RWPE2 (cell line): ENCODE results near the gene FRY.
"Not testable (repeated sequence)": the region's sequence is repeated elsewhere in the genome, so short reads cannot be mapped to it uniquely, and the experiment has no call there.

Experiments used
- ATAC-seq: fragments of 200-7000 bp; cut with Tn5 transposase; 3 replicates; pipeline ENCODE4 v1.9.1; 2021; ENCODE audit warnings: low read depth
- DNase-seq: peaks from one replicate; pipeline ENCODE4 v3.0.0-alpha.2; 2020; ENCODE audit warnings: low spot score
- H3K27ac ChIP-seq: fragments of 450-650 bp; 2 replicates; pipeline ENCODE4 v1.5.1; 2017; ENCODE audit warnings: mild to moderate bottlenecking; ENCODE audit not compliant: poor library complexity, severe bottlenecking
- H3K27me3 ChIP-seq: fragments of 250-450 bp; sonication (Bioruptor Pico); 2 replicates; pipeline ENCODE4 v1.5.1; 2021; ENCODE audit warnings: mild to moderate bottlenecking, moderate library complexity; ENCODE audit not compliant: insufficient read depth, poor library complexity, severe bottlenecking
- H3K36me3 ChIP-seq: fragments of 250-450 bp; sonication (Bioruptor Pico); 2 replicates; pipeline ENCODE4 v1.5.1; 2020; ENCODE audit warnings: low read depth, mild to moderate bottlenecking, moderate library complexity
- H3K4me1 ChIP-seq: fragments of 250-450 bp; sonication (Bioruptor Pico); 2 replicates; pipeline ENCODE4 v1.5.1; 2021; ENCODE audit warnings: mild to moderate bottlenecking, moderate library complexity; ENCODE audit not compliant: insufficient read depth, poor library complexity, severe bottlenecking
- H3K4me3 ChIP-seq: fragments of 250-450 bp; sonication (Bioruptor Pico); 2 replicates; pipeline ENCODE4 v1.5.1; 2021; ENCODE audit warnings: mild to moderate bottlenecking, moderate library complexity; ENCODE audit not compliant: severe bottlenecking
- H3K9me3 ChIP-seq: fragments of 250-450 bp; sonication (Bioruptor Pico); 2 replicates; pipeline ENCODE4 v1.5.1; 2021; ENCODE audit warnings: mild to moderate bottlenecking, moderate library complexity; ENCODE audit not compliant: severe bottlenecking
- TF ChIP-seq, protein P1 (sequence below): fragments of 450-650 bp; IDR thresholded peaks from one replicate; pipeline ENCODE4 v1.5.1; 2017; ENCODE audit warnings: mild to moderate bottlenecking, moderate library complexity; ENCODE audit not compliant: poor library complexity, severe bottlenecking

FRY gene

DNA sequence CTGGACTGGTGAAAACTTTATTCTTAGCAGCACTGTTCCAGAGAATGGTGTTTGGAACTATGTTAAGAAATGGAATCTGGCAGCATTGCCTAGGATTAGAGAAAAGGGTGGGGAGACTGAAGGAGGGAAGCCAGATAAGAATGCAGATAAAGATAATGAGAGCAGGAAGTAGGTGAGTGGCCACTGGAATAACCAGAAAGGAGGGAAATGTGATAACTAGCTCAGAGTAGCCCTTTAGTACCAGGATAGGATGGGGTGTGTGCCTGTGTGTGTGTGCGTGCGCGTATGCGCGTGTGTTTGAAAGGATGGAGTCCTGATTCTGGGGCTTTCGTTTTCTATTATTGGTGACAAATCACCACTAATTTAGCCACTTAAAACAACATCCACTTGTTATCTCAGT, 33.4 kb upstream of the FRY start:
- no peak overlapping the region for H3K27ac ChIP-seq
- no peak overlapping the region for H3K4me3 ChIP-seq
- H3K4me1 ChIP-seq, result no peaks in the 10 kb centered on the region
- no peaks in the 10 kb centered on the region for H3K27me3 ChIP-seq
- H3K9me3 ChIP-seq, result no peaks in the 10 kb centered on the region
- ATAC-seq (no peak), DNase-seq (no peak)
- H3K36me3 ChIP-seq, result no peaks in the 10 kb centered on the region
- TF ChIP-seq, protein P1, sequence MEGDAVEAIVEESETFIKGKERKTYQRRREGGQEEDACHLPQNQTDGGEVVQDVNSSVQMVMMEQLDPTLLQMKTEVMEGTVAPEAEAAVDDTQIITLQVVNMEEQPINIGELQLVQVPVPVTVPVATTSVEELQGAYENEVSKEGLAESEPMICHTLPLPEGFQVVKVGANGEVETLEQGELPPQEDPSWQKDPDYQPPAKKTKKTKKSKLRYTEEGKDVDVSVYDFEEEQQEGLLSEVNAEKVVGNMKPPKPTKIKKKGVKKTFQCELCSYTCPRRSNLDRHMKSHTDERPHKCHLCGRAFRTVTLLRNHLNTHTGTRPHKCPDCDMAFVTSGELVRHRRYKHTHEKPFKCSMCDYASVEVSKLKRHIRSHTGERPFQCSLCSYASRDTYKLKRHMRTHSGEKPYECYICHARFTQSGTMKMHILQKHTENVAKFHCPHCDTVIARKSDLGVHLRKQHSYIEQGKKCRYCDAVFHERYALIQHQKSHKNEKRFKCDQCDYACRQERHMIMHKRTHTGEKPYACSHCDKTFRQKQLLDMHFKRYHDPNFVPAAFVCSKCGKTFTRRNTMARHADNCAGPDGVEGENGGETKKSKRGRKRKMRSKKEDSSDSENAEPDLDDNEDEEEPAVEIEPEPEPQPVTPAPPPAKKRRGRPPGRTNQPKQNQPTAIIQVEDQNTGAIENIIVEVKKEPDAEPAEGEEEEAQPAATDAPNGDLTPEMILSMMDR, result no peak

DNA sequence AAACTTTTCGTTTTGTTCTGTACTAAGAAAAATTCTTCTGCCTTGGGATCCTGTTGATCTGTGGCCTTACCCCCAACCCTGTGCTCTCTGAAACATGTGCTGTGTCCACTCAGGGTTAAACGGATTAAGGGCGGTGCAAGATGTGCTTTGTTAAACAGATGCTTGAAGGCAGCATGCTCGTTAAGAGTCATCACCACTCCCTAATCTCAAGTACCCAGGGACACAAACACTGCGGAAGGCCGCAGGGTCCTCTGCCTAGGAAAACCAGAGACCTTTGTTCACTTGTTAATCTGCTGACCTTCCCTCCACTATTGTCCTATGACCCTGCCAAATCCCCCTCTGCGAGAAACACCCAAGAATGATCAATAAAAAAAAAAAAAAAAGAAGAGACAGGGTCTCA, 30.8 kb upstream of the FRY start:
- H3K27me3 ChIP-seq, H3K27ac ChIP-seq, DNase-seq, H3K36me3 ChIP-seq, H3K4me1 ChIP-seq, H3K9me3 ChIP-seq, ATAC-seq, H3K4me3 ChIP-seq: not testable (repeated sequence)

DNA sequence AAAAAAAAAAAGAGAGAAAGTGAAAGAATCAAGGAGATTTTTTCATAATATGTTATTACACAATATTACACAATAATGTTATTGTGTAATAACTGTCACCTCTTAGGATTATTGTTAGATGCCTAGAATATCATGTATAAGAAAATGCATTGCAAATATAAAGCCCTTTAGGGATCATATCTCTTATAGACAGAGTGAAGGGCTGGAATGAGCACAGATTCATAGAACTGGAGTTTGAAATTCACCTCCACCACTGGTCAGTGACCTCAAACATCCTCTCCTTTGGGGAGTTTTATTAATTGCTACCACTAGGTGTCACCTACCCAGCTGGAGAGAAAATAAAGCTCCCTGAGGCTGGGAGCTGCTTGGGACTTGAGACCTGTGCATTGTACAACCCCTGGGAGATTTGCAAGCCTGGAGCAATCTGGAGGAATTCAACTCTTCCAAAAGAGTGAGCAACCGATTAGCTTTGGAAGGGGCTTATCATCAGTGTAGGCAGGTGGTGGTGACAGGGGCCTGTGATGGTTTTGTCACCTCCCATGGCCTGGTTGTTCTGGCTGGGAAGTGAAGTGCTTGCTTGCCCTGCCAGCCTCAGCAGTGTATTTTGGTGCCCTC, 30.3 kb upstream of the FRY start:
- Histone ChIP-seq H3K27me3 (no peaks in the 10 kb centered on the region), H3K9me3 (no peaks in the 10 kb centered on the region), H3K4me1 (no peaks in the 10 kb centered on the region), H3K27ac (no peak overlapping the region), H3K36me3 (no peaks in the 10 kb centered on the region), H3K4me3 (no peak overlapping the region)
- DNase-seq (no peak), ATAC-seq (peak; percentile 50; the same call in 2 of the 3 replicates)
- TF ChIP-seq, protein P1, result peak; percentile 61

DNA sequence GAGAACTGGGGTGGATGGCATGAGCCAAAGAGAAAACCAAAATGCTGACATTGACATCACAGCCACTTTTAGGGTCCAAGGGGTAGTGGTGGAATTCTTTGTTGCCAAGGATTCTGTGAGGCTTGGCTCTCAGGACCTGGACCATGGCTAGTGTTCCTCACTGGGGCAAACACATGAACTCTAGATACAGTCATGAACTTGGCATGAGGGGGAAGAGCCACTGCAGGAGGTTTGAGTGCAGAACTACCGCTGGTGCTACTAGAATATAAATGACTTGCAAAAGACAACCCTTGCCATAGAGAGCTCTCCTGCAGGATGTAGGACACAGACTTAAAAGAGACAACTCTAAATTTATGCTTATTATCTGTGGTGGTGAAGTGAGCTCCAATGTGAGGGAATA, 29.8 kb upstream of the FRY start:
- Histone ChIP-seq H3K27ac (no peak overlapping the region), H3K4me3 (no peak overlapping the region)
- DNase-seq, result no peak

DNA sequence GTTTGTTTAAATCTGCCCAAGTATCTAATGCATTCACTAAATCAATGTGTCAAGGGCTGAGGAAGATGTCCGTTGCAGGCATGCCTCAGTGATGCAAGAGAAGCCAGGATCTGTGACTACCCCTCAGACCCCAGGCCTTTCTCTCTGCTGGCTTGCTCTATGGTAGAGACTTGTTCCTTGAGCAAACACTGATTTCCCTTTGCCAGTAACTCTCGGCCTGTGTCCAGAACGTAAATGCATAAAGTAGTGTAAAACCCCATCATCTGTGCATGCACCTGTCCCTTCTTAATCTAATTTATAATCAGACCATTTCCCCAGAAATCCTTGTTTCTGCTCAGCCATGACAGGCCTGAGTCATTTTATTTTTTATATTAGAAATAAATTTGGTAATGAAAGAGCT, 28.7 kb upstream of the FRY start:
- no peaks in the 10 kb centered on the region for H3K27me3 ChIP-seq
- no peaks in the 10 kb centered on the region for H3K36me3 ChIP-seq
- no peak overlapping the region for H3K4me3 ChIP-seq
- DNase-seq (no peak), ATAC-seq (no peak)
- no peaks in the 10 kb centered on the region for H3K9me3 ChIP-seq
- no peaks in the 10 kb centered on the region for H3K4me1 ChIP-seq
- H3K27ac ChIP-seq, result no peak overlapping the region
- TF ChIP-seq, protein P1, result no peak

More for the DNA sequence above, 29.8 kb upstream of the FRY start:
- H3K27me3 ChIP-seq, result no peaks in the 10 kb centered on the region
- ATAC-seq, result no peak
- H3K9me3 ChIP-seq, result no peaks in the 10 kb centered on the region
- H3K36me3 ChIP-seq, result no peaks in the 10 kb centered on the region
- TF ChIP-seq, protein P1, result no peak
- no peaks in the 10 kb centered on the region for H3K4me1 ChIP-seq
